AG08396 (cell line): ENCODE data around the gene SEL1L2.

Experiments
- DNase-seq: peaks from one replicate; pipeline ENCODE4 v3.0.0; 2012; ENCODE audit warnings: low spot score, mixed read lengths

The SEL1L2 gene

GRCh38 chr20:13863244-13863643, 127.2 kb downstream of the SEL1L2 start:
- no peak for DNase-seq

DNA sequence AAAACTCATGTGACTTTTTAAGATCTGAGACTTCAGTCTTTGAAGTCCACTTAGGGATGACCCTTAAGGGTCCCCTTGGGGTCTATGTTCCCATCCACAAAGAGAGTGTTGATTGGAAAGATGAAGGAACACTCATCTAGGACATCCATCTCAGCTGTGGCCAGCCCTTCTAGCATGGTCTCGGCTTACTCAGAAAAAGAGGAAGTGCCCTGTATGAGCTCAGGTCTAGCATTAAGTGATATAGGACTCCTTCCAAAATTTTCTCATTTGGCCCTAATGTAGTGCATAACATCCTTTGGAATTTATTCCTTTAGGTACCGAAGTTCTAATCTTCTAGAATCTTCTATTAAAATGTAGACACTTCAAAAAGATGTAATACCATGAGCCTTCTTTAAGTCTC, 128.2 kb downstream of the SEL1L2 start:
- DNase-seq, result no peak

DNA sequence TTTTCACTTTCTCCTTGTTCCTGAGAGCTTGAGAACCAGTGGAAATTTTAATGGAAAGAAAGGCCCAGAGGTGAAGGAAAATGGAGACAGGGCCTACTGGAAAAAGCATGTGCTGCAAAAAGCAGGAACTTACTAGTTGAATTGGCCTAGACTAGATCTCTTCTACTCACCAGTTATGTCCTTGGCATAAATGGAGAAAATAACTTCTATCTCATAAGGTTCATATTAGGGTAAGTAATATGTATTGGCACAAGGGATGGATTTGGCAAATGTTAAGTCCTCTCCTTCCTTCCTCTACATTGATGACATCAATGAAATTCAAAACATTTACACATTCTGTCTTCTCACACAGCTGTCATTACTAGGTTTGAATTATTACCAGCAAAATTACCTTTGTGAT, 131.5 kb downstream of the SEL1L2 start:
- DNase-seq, result no peak

- DNase-seq, result no peak
These were observed 132.0 kb downstream of the SEL1L2 start for GRCh38 chr20:13858439-13858838.

GRCh38 chr20:13857961-13858360, 132.5 kb downstream of the SEL1L2 start:
- no peak for DNase-seq

DNA sequence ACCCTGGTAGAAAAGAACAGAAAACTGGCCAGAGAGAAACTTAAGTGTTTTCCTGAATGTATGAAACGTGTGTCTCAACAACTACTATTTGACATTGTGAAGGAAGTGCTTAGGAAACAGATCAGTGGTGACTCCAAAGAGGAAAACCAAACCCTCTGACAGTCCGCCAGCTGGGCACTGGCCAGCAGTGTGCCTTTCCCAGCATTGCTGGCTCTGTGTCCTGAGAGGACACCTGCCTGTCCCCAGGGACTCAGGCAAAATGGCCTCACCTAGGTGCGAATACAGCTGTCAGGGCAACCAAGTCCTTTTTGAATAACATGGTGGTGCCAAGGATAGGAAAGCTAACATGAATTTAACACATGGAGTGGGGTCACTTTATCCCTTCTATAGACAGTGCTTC, 133.1 kb downstream of the SEL1L2 start:
- no peak for DNase-seq

GRCh38 chr20:13856354-13856753, 134.1 kb downstream of the SEL1L2 start:
- no peak for DNase-seq

GRCh38 chr20:13855613-13856012, 134.8 kb downstream of the SEL1L2 start:
- no peak for DNase-seq

DNA sequence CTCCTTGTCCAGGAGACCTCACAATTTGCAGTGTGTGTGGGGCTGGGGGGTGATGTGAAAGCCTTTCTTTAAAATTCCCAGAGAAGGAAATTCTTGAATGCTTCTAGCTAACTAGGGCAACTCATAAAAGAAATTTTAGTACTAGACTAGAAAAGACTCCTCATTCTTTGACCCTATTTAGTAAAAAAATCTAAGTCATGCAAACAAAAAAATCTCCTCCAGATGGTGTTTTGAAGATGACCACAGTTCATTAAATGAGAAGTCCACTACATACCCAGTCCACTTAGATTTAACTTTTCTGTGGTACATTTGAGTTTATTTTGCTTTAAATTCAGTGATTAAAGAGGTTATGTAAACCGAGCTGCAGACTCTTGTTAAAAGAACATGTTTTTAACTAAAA, 138.1 kb downstream of the SEL1L2 start:
- DNase-seq, result no peak

GRCh38 chr20:13851279-13851678, 139.1 kb downstream of the SEL1L2 start:
- DNase-seq, result no peak

- no peak for DNase-seq
These were observed 146.1 kb downstream of the SEL1L2 start for GRCh38 chr20:13844296-13844695.

DNA sequence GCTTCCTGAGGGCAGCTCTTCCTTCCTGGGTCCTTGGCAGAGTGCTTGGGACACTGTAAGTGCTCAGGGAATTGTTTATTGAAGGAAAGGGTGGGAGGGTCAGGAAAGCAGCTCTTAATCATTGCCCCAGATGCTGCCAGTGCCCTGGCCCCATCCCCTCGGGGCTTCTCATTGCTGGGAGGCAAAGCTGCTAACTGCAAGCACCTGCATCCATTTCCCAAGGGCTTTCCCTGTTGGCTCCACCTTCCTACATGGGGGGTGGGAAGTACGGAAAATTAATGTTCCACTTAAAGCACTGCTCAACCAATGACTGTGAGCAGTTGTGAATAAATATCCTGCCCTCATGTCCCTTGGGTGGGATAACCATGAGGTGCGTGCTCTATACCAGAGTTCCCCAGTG, 149.2 kb downstream of the SEL1L2 start:
- DNase-seq, result no peak

DNA sequence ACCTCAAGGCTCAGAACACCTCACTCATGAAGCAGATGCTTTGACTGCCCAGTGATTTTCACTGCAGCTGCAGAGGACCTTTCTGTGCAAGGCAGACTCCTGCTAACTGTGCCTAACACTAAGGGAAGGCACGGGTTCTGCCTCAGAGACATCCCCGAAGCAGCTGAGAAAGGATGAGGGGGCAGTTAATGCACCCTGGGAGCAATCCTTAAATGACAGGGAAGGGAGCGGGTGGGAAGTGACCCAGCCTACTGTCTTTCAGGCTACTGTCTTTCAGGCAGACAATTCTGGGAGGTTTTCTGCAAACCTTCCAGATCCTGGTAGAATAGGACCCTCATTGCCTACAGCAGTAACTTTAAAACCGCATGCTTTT, 150.3 kb downstream of the SEL1L2 start:
- DNase-seq, result no peak

- peak; percentile 30 for DNase-seq
These were observed 150.9 kb downstream of the SEL1L2 start for GRCh38 chr20:13839421-13840092.

- no peak for DNase-seq
These were observed 151.8 kb downstream of the SEL1L2 start for GRCh38 chr20:13838664-13839063.

DNA sequence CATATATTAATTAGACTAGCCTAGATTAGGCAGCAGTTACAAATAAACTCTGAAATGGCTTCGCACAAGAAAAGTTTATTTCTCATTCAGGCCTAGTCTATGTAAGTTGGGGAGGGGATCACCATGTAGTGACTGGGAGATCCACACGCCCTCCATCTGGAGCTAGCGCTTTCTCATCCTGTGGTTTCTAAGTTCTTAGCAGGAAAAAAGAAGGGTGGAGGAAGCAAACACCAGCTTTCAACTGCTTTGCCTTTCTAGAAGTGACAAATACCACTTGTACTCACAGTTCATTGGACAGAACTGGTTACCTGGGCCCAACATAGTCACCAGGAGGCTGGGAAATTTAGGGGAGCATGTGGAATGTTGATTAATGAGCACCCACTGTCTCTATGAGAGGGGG, 158.9 kb downstream of the SEL1L2 start:
- no peak for DNase-seq

DNA sequence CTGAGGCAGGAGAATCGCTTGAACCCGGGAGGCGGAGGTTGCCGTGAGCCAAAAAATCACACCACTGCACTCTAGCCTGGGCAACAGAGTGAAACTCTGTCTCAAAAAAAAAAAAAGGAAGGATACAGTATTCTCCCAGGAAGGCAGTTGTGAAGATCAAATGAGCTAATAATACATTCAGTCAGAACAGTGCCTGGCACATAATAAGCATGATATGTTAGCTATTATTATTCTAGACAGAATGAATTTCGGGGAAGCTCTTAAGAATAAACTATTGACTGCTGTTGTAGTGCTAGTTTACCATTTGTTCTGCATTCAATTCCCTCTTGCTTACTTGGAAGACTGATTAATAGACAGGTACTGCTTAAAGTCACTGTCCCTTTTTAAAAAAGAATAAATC, 164.9 kb downstream of the SEL1L2 start:
- no peak for DNase-seq

- no peak for DNase-seq
These were observed 166.0 kb downstream of the SEL1L2 start for GRCh38 chr20:13824459-13824858.

GRCh38 chr20:13822459-13822858, 168.0 kb downstream of the SEL1L2 start:
- no peak for DNase-seq

DNA sequence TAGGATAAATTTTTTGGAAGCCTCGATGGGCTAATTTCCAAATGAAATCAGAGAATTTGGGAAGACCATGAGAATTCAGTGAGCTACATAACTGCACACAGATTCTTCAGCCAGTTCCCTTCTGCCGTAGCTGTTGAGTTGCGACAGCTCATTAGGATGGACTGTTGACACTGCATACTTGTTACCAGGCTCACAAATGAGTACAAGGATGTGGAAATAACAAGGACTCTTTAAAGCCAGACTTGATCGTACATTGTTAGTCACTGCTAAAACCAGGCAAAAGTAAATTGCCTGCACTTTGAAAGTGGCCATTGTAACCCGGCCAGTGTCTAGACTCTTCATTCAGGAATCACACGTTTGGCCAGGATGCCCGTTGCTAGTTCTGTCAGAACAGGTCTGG, 168.5 kb downstream of the SEL1L2 start:
- DNase-seq, result no peak

DNA sequence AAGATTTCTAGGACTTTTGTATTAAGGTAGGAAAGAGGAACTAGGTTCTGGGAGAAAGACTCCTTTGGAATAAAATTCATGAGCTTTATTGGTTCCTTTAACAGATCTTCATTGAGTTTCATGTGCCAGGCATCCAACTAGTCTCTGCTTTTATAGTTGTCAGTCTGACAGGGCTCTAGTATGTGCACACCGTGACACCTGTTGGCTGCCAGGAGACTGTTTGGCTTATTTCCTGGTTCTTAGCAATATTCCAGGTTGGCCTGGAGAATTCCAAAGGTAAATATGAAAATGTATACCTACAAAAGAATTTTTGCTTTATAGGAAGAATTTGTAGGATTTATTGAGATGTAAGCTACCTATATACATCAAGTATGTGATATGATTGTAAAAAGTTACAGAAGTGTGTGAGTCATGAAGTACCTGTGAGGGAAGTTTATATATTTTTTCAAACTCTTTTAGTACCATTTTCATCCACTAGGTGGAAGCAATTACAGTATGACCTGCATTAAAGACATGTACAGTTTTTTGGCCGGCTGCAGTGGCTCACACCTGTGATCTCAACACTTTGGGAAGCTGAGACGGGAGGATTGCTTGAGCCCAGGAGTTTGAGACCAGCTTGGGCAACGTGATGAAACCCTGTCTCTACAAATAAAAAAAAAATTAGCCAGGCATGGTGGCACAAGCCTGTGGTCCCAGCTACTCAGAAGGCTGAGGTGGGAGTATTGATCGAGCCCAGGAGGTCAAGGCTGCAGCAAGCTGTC, 170.3 kb downstream of the SEL1L2 start:
- DNase-seq, result peak; percentile 22

DNA sequence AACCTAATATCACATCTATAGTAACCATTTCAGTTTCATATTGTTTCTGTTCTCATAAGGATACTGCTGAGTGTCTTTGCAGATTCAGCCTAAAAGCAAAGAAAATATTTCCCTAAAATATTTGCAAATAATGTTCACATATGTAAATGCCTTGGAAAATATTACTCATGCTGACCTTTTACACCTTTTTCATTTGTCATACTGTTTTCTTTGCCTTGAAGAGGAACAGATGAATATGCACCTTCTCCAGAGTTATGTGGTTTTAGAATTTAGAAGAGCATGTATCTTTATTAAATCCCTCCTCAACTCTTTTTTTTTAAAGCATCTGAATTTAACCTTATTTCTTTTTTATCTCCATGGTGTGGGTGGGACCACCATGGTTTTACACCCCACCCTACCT, 173.1 kb downstream of the SEL1L2 start:
- no peak for DNase-seq

DNA sequence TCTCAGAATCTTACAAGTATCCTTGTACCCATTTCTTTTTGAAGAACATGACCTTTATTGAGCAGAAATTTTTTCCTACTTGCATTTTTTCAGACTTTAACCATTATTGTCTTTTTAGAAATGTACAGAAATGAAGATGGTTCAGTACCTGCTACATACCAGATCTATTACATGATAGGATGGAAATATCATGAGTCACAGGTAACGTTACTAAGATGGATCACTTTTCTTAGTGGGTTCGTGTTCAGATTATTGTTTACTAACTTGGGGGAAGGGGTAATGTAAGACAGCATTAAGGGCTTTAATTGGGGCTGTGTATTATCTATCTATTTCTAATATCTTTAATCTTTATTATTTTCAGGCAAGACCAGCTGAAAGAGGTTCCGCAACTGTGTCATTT, 173.7 kb downstream of the SEL1L2 start:
- DNase-seq, result no peak

- DNase-seq, result no peak
These were observed 175.7 kb downstream of the SEL1L2 start for GRCh38 chr20:13814672-13815071.
